Fibroblast of pulmonary artery (primary cell): Measurements from ENCODE around the gene PNPO.

ENCODE experiments used
- DNase-seq: peaks from one replicate; pipeline ENCODE4 v3.0.0-alpha.2; 2010; ENCODE audit warnings: low read depth
- H3K4me3 ChIP-seq: replicated peaks from 2 replicates; pipeline ENCODE4 v1.5.1; 2011; ENCODE audit warnings: low read depth, mild to moderate bottlenecking, control low read depth, low read length, moderate library complexity
- CTCF ChIP-seq: IDR thresholded peaks from 2 replicates; pipeline ENCODE4 v1.5.1; 2011; ENCODE audit warnings: mild to moderate bottlenecking, control low read depth, low read length, inconsistent platforms; ENCODE audit errors: missing control alignments

Gene PNPO

DNA sequence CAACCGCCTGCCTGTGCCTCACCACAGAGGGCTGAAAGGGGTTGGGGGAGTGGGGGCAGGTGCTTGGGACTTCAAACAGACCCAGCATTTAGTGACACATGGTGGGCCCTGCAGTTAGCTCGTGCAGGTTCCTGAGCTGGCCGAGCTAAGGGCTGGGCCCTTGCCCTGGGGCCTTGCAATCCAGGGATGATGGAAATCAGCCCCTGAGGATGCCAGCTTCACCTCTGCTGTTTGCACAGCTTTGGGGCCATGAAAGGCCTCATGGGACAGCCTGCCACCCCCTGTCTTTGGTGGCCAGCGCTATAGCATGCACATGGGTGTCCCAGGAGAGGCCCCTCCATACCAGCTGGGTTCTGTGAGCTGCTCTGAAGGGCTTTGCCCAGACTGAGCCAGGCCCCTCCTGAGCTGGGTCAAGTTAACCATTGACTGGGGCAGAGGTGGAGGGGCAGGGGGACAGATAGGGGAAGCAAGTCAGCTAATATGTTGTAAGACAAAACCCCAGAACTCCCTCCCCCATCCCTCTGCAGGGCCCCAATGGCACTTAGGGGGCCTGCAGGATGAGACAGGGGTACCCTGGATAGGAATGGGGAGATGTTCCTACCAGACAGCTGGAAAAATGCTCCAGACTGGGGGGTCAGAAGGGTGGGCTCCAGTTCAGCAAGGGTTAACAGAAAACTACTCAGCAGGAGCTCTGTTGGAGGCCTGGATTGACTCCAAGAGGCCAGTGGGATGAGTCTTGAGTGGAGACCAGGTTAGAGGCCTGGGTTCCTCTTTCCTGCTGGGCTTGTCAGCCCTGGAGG lies 15.6 kb downstream of the PNPO start:
- no peak overlapping the region for H3K4me3 ChIP-seq
- no peak for TF ChIP-seq CTCF
- DNase-seq: no peak

DNA sequence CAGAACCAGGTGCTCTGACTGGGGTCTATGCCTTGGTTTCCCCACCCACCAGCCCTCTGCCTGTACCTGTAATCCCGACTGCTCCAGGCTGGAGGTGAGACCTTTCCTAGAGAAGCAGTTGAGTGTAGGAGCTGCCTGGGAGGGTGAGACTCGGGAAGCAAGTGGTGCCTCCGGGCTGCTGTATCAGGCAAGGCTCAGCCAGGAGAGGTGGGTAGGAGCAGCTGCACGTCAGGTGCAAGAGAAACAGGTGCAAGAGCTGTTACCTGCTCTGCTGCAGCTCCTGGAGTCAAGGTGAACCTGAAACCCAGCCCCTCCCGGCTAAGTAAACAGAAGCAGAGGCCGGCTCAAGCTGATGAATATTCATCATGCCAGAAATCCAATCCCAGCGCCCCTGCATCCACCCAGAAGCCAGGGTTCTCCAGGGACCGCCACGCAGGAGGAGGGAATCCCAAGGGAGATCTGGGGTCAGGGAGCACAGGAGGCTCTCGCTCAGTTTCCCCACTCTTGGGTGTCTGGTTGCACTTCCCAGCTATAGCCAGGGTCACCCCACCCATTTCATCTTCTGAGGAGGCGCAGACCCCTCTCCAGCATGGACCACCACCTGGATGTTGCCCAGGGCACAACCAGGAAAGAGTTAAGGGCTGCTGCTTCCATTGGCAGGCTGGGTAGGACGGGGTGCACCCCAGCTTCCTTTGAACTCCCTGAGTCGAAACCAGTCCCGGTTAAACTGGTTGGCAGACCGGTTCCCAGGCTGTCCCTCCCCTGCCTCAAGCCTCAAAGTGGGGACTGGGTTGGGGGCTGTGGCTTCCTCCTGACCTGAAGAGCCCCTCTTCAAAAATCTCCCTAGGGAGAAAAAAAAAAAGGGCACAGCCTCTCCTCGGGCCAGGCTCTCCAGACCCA lies 16.5 kb downstream of the PNPO start, which contains the start of gene PRR15L:
Gene PRR15L (minus strand): TSS at position 293 of the 900 bp plus-strand sequence. CDS start 4,649 bp downstream, outside the sequence.
- DNase-seq: no peak
- H3K4me3 ChIP-seq: no peak within 1 kb of the TSS
- TF ChIP-seq CTCF: no peak

DNA sequence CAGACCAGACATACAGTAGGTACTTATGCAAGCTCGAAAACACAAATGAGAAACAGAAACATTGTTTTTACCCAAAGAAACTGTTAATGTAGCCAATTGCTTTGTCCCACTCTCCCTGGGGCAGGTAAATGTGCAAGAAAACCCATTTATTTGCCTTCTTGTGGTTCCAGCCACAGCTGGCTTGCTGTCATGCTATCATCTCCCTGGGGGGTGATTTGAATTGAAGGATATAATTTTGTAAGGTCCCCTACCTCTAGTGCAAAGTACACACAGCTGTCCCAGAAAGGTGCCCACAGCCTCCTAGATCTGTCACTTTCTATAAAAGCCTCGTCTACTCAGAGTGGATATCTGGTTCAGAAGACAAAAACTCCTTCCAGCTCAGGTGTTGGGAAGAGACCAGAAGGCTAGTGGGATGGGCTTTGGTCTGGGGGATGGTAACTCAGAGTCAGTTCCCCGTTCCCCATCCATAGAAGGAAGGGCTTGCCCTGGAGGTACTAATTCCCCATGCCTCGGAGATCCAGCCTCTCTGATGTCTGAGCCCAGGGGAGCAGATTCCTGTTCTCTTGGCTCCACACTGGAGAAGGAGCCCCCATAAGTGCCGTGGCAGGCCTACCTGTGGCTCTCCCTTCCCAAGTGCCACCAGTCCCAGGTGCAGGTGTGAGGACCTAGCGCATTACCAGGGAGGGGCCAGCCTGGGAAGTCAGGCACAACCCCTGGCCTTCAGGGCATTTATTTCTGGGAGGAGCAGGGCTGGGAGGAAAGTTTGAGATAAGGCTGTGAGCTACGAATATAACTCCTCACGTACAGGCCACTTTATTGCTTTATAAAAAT lies 18.7 kb downstream of the PNPO start:
- no peak for TF ChIP-seq CTCF
- H3K4me3 ChIP-seq: no peak overlapping the region
- DNase-seq: no peak

GRCh38 chr17:47961406-47961805 lies 20.0 kb downstream of the PNPO start:
- no peak for TF ChIP-seq CTCF
- H3K4me3 ChIP-seq: no peak overlapping the region
- no peak for DNase-seq

GRCh38 chr17:47962901-47963300 lies 21.5 kb downstream of the PNPO start:
- TF ChIP-seq CTCF: no peak
- DNase-seq: no peak
- H3K4me3 ChIP-seq: no peak overlapping the region

DNA sequence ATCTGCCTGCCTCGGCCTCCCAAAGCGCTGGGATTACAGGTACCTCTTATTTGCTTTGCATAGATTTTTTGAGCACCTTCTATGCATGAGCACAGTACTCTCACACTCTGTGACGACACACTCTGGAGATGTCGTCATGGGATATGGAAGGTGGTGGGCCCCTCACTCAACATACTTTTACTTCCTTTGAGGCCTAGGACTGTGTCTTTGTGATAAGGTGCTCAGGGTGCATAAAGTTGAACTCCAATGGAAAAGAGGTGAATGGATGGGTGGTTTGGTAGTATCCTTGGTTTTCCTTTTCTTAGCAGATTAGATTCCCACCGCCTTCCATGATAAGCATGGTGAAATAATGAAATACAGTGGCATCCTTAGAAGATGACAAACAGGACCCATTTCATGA lies 23.5 kb downstream of the PNPO start:
- TF ChIP-seq CTCF: no peak
- no peak for DNase-seq
- H3K4me3 ChIP-seq: no peak overlapping the region
